DND-41 (cell line): ENCODE results near the gene CLNK.

Source experiments
- CTCF ChIP-seq: IDR thresholded peaks from 2 replicates; pipeline ENCODE4 v1.5.1; 2012; ENCODE audit warnings: borderline replicate concordance, low read length, moderate library complexity, mild to moderate bottlenecking; ENCODE audit not compliant: poor library complexity, severe bottlenecking; ENCODE audit errors: extremely low read depth
- EZH2 ChIP-seq: IDR thresholded peaks from 3 replicates; pipeline ENCODE4 v1.6.1; 2012; ENCODE audit warnings: borderline replicate concordance, low read depth, mild to moderate bottlenecking, moderate library complexity, low read length, inconsistent platforms; ENCODE audit not compliant: severe bottlenecking

GRCh38 chr4:10554121-10554520 is 130.4 kb downstream of the CLNK start:
- TF ChIP-seq CTCF (no peak), EZH2 (no peak)
